Measurements from ENCODE around the gene KIAA0319L.

DNA sequence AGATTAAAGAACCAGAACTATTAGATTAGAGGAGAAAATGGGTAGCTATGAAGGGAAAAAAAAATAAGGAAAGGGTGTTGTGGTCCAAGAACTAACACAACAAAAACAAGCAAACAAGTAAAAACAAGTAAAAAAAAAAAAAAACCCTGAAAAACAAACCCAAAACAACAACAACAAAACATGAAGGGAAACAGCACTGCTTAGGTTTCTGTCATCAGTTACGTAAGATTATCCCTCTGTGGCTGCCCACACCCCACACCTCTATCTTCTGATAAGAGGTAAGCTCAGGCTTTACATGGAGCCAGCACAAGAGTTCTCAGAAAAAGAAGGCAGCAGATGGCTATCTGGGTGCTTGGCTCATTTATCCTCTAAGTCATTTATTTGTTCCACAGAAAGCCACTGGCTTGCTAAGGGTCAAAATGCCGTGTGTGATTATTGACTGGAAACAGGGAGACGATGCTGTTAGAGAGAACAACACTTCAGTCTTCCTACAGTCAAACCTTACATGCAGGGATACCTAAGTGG is 57.5 kb downstream of the KIAA0319L start:
- TF ChIP-seq CTCF (conservative IDR thresholded peaks at IDR 0.05; ENCODE audit: low read length) (no peak), EZH2phosphoT487 (IDR thresholded peaks at IDR 0.05; ENCODE audit: borderline replicate concordance, low read depth, low read length) (no peak)

Measured in OCI-LY7 (cell line).